Measurements from ENCODE around the gene RAB1B. TPM values are rescaled to one million over a fixed set of nuclear protein-coding genes. Genes with fewer than 3 reads are reported as not detected.
"Not testable (repeated sequence)": the region's sequence is repeated elsewhere in the genome, so short reads cannot be mapped to it uniquely, and the experiment has no call there.

The RAB1B gene
- total RNA-seq, 2 donors from 2014 or later = 116 to 178 TPM

GRCh38 chr11:66318600-66318970 lies 50.1 kb downstream of the RAB1B start:
- no peaks in the 10 kb centered on the region for H3K27me3 Mint-ChIP-seq
- H3K36me3 Mint-ChIP-seq (ENCODE audit: low read depth) = no peaks in the 10 kb centered on the region
- H3K9me3 Mint-ChIP-seq = no peaks in the 10 kb centered on the region
- ATAC-seq (replicated peaks) = no peak
- no peak overlapping the region for H3K4me3 Mint-ChIP-seq
- peaks cover 6% of the 10 kb centered on the region for H3K4me1 Mint-ChIP-seq
- no peak overlapping the region for H3K27ac Mint-ChIP-seq

- not testable (repeated sequence) for H3K27ac Mint-ChIP-seq; H3K4me3 Mint-ChIP-seq; H3K36me3 Mint-ChIP-seq (ENCODE audit: low read depth); H3K27me3 Mint-ChIP-seq; H3K4me1 Mint-ChIP-seq; ATAC-seq (replicated peaks); H3K9me3 Mint-ChIP-seq
Observed at GRCh38 chr11:66320289-66320688, 51.9 kb downstream of the RAB1B start.

GRCh38 chr11:66320748-66321147 lies 52.3 kb downstream of the RAB1B start:
- H3K9me3 Mint-ChIP-seq; H3K27ac Mint-ChIP-seq; H3K27me3 Mint-ChIP-seq; ATAC-seq (replicated peaks); H3K4me1 Mint-ChIP-seq; H3K36me3 Mint-ChIP-seq (ENCODE audit: low read depth); H3K4me3 Mint-ChIP-seq: not testable (repeated sequence)

GRCh38 chr11:66321606-66322005 lies 53.2 kb downstream of the RAB1B start:
- Mint-ChIP-seq H3K27ac (no peak overlapping the region), H3K4me3 (no peak overlapping the region), H3K36me3 (ENCODE audit: low read depth) (no peaks in the 10 kb centered on the region), H3K27me3 (no peaks in the 10 kb centered on the region), H3K9me3 (no peaks in the 10 kb centered on the region), H3K4me1 (peaks cover 6% of the 10 kb centered on the region)
- no peak for ATAC-seq (replicated peaks)

- Mint-ChIP-seq H3K27me3 (no peaks in the 10 kb centered on the region), H3K4me1 (peaks cover 13% of the 10 kb centered on the region), H3K36me3 (ENCODE audit: low read depth) (no peaks in the 10 kb centered on the region), H3K27ac (no peak overlapping the region), H3K4me3 (no peak overlapping the region), H3K9me3 (no peaks in the 10 kb centered on the region)
- no peak for ATAC-seq (replicated peaks)
Observed at GRCh38 chr11:66322732-66323427, 54.4 kb downstream of the RAB1B start.

GRCh38 chr11:66323684-66324083 lies 55.2 kb downstream of the RAB1B start:
- ATAC-seq (replicated peaks) = no peak
- Mint-ChIP-seq H3K4me1 (peaks cover 13% of the 10 kb centered on the region), H3K27ac (no peak overlapping the region), H3K9me3 (no peaks in the 10 kb centered on the region), H3K36me3 (ENCODE audit: low read depth) (no peaks in the 10 kb centered on the region), H3K27me3 (no peaks in the 10 kb centered on the region), H3K4me3 (no peak overlapping the region)

GRCh38 chr11:66324664-66325063 lies 56.2 kb downstream of the RAB1B start:
- Mint-ChIP-seq H3K27ac (no peak overlapping the region), H3K27me3 (no peaks in the 10 kb centered on the region), H3K36me3 (ENCODE audit: low read depth) (no peaks in the 10 kb centered on the region), H3K4me3 (no peak overlapping the region), H3K9me3 (no peaks in the 10 kb centered on the region), H3K4me1 (peaks cover 13% of the 10 kb centered on the region)
- ATAC-seq (replicated peaks) = no peak

- ATAC-seq (replicated peaks) = no peak
- Mint-ChIP-seq H3K27ac (no peak overlapping the region), H3K36me3 (ENCODE audit: low read depth) (no peaks in the 10 kb centered on the region), H3K9me3 (no peaks in the 10 kb centered on the region), H3K4me1 (peaks cover 13% of the 10 kb centered on the region), H3K4me3 (no peak overlapping the region), H3K27me3 (no peaks in the 10 kb centered on the region)
Observed at GRCh38 chr11:66325263-66325671, 56.8 kb downstream of the RAB1B start.

GRCh38 chr11:66326261-66327111 lies 58.0 kb downstream of the RAB1B start:
- no peak overlapping the region for H3K4me3 Mint-ChIP-seq
- no peaks in the 10 kb centered on the region for H3K9me3 Mint-ChIP-seq
- H3K36me3 Mint-ChIP-seq (ENCODE audit: low read depth) = no peaks in the 10 kb centered on the region
- no peak overlapping the region for H3K27ac Mint-ChIP-seq
- no peak for ATAC-seq (replicated peaks)
- no peaks in the 10 kb centered on the region for H3K27me3 Mint-ChIP-seq
- peaks cover 13% of the 10 kb centered on the region for H3K4me1 Mint-ChIP-seq

Other genes with a start within 250 kb of the RAB1B start
- gene CATSPER1, start 242.2 kb upstream of the RAB1B start, total RNA-seq = 1 to 10 TPM in 1 of 2 donors, not detected in 1; 2.1 TPM
- under 1 TPM in 1 of 2 donors, not detected in 1; 0.45 TPM for gene GAL3ST3, start 219.5 kb upstream of the RAB1B start, total RNA-seq
- 100 to 1,000 TPM; 201 to 237 TPM for gene SF3B2, start 216.3 kb upstream of the RAB1B start, total RNA-seq
- gene PACS1, start 198.4 kb upstream of the RAB1B start, total RNA-seq = 100 to 1,000 TPM in 1 of 2 donors, 10 to 100 TPM in 1; 84.5 to 105 TPM
- 10 to 100 TPM; 38.3 to 45.2 TPM for gene KLC2, start 10.9 kb upstream of the RAB1B start, total RNA-seq
- gene CNIH2, start 9.5 kb downstream of the RAB1B start, total RNA-seq = 1 to 10 TPM; 3.9 to 5.0 TPM
- gene YIF1A, start 20.5 kb downstream of the RAB1B start, total RNA-seq = 10 to 100 TPM; 41.2 to 68.3 TPM
- gene TMEM151A, start 23.3 kb downstream of the RAB1B start, total RNA-seq = not detected
- gene CD248, start 48.4 kb downstream of the RAB1B start, total RNA-seq = not detected
- gene RIN1, start 67.8 kb downstream of the RAB1B start, total RNA-seq = 1 to 10 TPM; 1.6 to 3.4 TPM
- gene BRMS1, start 76.5 kb downstream of the RAB1B start, total RNA-seq = 10 to 100 TPM; 21.6 to 41.7 TPM
- 10 to 100 TPM in 1 of 2 donors, 1 to 10 TPM in 1; 7.7 to 12.9 TPM for gene B4GAT1, start 79.0 kb downstream of the RAB1B start, total RNA-seq
- gene SLC29A2, start 103.1 kb downstream of the RAB1B start, total RNA-seq = 1 to 10 TPM; 7.6 to 9.1 TPM
- gene NPAS4, start 152.4 kb downstream of the RAB1B start, total RNA-seq = under 1 TPM; 0.21 to 0.28 TPM
- 100 to 1,000 TPM in 1 of 2 donors, 10 to 100 TPM in 1; 56.1 to 131 TPM for gene MRPL11, start 170.2 kb downstream of the RAB1B start, total RNA-seq
- gene PELI3, start 198.3 kb downstream of the RAB1B start, total RNA-seq = 10 to 100 TPM in 1 of 2 donors, 1 to 10 TPM in 1; 8.1 to 17.5 TPM
- gene DPP3, start 211.8 kb downstream of the RAB1B start, total RNA-seq = 100 to 1,000 TPM in 1 of 2 donors, 10 to 100 TPM in 1; 67.9 to 117 TPM
- 10 to 100 TPM; 16.4 to 17.2 TPM for gene BBS1, start 242.0 kb downstream of the RAB1B start, total RNA-seq